ENCODE data around the gene TBATA. TPM values are rescaled to one million over a fixed set of nuclear protein-coding genes. Genes with fewer than 3 reads are reported as not detected.

The TBATA gene
- polyA plus RNA-seq, 1 experiment = not detected

DNA sequence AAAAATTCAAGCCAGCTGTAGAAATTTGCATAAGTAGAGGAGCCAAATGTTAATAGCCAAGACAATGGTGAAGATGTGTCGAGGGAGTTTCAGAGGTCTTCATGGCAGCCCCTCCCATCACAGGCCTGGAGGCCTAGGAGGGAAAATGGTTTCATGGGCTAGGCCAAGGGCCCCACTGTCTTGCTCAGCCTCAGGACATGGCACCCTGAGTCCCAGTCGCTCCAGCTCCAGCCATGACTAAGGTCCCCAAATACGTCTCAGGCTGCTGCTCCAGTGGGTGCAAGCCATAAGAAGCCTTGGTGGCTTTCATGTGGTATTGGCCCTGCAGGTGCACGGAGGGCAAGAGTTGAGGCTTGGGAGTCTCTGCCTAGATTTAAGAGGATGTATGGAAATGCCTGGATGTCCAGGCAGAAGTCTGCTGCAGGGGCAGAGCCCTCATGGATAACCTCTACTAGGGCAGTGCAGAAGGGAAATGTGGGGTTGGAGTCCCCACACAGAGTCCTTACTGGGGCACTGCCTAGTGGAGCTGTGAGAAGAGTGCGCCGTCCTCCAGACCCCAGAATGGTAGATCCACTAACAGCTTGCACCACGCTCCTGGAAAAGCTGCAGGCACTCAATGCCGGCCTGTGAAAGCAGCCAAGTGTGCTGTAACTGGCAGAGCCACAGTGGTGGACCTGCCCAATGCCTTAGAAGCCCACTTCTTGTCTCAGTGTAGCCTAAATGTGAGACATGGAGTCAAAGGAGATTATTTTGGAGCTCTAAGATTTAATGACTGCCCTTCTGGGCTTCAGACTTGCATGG lies 19.2 kb downstream of the TBATA start:
- Histone ChIP-seq H3K36me3 (ENCODE audit: control insufficient read depth, insufficient read depth, low read length) (no peaks in the 10 kb centered on the region), H3K27me3 (ENCODE audit: control insufficient read depth, insufficient read depth, low read length) (peaks cover 3% of the 10 kb centered on the region), H3K4me3 (ENCODE audit: low read depth, low read length) (no peak overlapping the region)
- no peak for DNase-seq (ENCODE audit: low read depth)
- CTCF ChIA-PET = no interaction called here
- POLR2A ChIA-PET = no interaction called here
- TF ChIP-seq, protein P1, sequence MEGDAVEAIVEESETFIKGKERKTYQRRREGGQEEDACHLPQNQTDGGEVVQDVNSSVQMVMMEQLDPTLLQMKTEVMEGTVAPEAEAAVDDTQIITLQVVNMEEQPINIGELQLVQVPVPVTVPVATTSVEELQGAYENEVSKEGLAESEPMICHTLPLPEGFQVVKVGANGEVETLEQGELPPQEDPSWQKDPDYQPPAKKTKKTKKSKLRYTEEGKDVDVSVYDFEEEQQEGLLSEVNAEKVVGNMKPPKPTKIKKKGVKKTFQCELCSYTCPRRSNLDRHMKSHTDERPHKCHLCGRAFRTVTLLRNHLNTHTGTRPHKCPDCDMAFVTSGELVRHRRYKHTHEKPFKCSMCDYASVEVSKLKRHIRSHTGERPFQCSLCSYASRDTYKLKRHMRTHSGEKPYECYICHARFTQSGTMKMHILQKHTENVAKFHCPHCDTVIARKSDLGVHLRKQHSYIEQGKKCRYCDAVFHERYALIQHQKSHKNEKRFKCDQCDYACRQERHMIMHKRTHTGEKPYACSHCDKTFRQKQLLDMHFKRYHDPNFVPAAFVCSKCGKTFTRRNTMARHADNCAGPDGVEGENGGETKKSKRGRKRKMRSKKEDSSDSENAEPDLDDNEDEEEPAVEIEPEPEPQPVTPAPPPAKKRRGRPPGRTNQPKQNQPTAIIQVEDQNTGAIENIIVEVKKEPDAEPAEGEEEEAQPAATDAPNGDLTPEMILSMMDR (IDR thresholded peaks at IDR 0.05; ENCODE audit: insufficient read depth, low read depth, low read length) = no peak

DNA sequence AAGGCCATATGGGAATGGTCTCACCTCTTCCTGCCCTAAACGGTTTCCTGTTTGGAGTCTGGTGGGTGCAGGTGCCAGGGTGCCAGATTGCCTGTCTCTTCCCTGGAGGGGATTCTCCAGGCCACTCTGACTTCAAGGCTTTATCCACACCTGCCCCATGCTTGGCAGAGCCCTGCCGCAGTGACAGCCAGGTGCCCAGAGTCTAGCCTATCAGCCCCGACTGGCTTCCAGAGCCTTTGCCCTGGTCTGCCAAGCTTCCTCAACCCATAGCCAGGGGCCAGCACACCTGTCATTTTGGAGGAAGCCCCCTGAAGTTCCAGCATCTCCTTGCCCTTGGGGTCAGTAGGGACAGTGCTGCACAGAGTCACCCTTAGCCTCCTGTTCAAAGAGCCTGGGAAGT lies 21.6 kb downstream of the TBATA start:
- CTCF ChIA-PET = interaction anchor here (12.5 kb wide), 1 partner anchor 212 kb away, joined by 171 read pairs; no protein-coding TSS in a partner anchor
- POLR2A ChIA-PET = no interaction called here
- TF ChIP-seq, protein P1 (IDR thresholded peaks at IDR 0.05; ENCODE audit: insufficient read depth, low read depth, low read length) = no peak

DNA sequence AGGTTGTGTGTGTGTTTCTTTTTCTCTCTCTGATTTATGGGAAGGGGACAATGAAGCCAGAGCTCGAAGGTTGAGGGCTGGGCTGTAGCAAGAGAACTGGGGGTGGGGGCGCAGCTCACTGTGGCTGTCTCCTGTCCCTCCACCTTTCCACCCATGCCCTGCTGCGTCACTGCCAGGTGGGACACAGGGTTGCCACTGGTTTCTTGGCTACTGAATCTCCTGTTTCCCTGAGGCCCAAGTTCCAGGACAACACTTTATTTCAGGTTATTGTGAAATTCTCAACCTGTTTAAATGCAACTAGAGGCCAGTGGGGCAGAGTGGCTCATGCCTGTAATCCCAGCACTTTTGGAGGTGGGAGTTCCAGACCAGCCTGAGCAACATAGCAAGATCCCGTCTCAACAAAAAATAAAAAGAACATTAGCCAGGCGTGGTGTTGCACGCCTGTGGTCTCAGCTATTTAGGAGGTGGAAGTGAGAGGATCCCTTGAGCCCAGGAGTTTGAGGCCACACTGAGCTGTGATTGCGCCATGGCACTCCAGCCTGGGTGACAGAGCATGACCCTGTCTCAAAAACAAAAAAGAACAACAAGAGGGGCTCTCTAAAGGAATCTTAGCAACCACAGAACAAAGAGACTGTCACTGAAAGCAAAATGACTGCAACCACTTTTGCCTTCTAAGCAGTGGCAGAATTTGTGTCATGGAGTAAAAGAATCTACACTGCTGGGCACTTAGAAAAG lies 22.6 kb downstream of the TBATA start:
- Histone ChIP-seq H3K4me3 (ENCODE audit: low read depth, low read length) (no peak overlapping the region), H3K36me3 (ENCODE audit: control insufficient read depth, insufficient read depth, low read length) (no peaks in the 10 kb centered on the region), H3K27me3 (ENCODE audit: control insufficient read depth, insufficient read depth, low read length) (peaks cover 2% of the 10 kb centered on the region)
- TF ChIP-seq, protein P1 (IDR thresholded peaks at IDR 0.05; ENCODE audit: insufficient read depth, low read depth, low read length) = no peak
- POLR2A ChIA-PET = no interaction called here
- no peak for DNase-seq (ENCODE audit: low read depth)
- CTCF ChIA-PET = interaction anchor here (0.7 to 12.5 kb wide), 3 partner anchors 117 to 212 kb away, joined by 3 to 171 read pairs (median 3); no protein-coding TSS in a partner anchor

More for the DNA sequence above, 21.6 kb downstream of the TBATA start:
- Histone ChIP-seq H3K36me3 (ENCODE audit: control insufficient read depth, insufficient read depth, low read length) (no peaks in the 10 kb centered on the region), H3K4me3 (ENCODE audit: low read depth, low read length) (no peak overlapping the region), H3K27me3 (ENCODE audit: control insufficient read depth, insufficient read depth, low read length) (peaks cover 3% of the 10 kb centered on the region)
- DNase-seq (ENCODE audit: low read depth) = no peak

GRCh38 chr10:70761727-70762350 lies 23.3 kb downstream of the TBATA start:
- Histone ChIP-seq H3K36me3 (ENCODE audit: control insufficient read depth, insufficient read depth, low read length) (no peaks in the 10 kb centered on the region), H3K27me3 (ENCODE audit: control insufficient read depth, insufficient read depth, low read length) (peaks cover 1% of the 10 kb centered on the region; the same call in 1 of the 2 replicates), H3K4me3 (ENCODE audit: low read depth, low read length) (no peak overlapping the region)
- ChIA-PET POLR2A (no interaction called here), CTCF (interaction anchor here (0.7 to 12.5 kb wide), 9 partner anchors 10 to 211 kb away, joined by 3 to 171 read pairs (median 5); no protein-coding TSS in a partner anchor)
- DNase-seq (ENCODE audit: low read depth) = no peak
- TF ChIP-seq, protein P1 (IDR thresholded peaks at IDR 0.05; ENCODE audit: insufficient read depth, low read depth, low read length) = no peak

All from BJ (cell line).